ENCODE results near the gene CD79A.

DNA sequence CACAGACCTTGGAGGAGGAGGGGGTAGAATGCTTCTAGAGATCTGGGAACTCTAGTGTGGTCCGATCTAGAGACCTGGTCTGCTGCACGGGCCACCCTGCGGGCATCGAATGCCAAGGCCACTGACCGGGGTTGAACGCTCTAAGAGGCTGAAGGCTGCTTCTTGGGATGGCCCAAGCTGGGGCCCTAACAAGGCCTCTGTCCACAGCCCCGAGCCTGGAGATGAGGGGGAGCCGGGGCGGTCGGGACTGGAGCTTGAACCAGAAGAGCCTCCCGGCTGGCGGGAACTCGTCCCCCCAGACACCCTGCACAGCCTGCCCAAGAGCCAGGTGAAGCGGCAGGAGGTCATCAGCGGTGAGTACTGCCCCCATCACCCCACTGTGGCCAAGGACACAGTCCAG lies 21.2 kb downstream of the CD79A start:
- TF ChIP-seq, protein P1, sequence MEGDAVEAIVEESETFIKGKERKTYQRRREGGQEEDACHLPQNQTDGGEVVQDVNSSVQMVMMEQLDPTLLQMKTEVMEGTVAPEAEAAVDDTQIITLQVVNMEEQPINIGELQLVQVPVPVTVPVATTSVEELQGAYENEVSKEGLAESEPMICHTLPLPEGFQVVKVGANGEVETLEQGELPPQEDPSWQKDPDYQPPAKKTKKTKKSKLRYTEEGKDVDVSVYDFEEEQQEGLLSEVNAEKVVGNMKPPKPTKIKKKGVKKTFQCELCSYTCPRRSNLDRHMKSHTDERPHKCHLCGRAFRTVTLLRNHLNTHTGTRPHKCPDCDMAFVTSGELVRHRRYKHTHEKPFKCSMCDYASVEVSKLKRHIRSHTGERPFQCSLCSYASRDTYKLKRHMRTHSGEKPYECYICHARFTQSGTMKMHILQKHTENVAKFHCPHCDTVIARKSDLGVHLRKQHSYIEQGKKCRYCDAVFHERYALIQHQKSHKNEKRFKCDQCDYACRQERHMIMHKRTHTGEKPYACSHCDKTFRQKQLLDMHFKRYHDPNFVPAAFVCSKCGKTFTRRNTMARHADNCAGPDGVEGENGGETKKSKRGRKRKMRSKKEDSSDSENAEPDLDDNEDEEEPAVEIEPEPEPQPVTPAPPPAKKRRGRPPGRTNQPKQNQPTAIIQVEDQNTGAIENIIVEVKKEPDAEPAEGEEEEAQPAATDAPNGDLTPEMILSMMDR (conservative IDR thresholded peaks at IDR 0.05 in 1 of 2, IDR thresholded peaks at IDR 0.05 in 1 of 2; ENCODE audit: extremely low read depth in 1 of 2, insufficient read depth in 1 of 2, low read depth in 1 of 2, low read length in 2 of 2): no peak
- no peak for TF ChIP-seq EZH2 (IDR thresholded peaks at IDR 0.05; ENCODE audit: borderline replicate concordance, low read length)
